ENCODE data around the gene EXOSC9.

- TF ChIP-seq ZSCAN20 (CRISPR knock-in tag; IDR thresholded peaks at IDR 0.05) (no peak), POLR2A (IDR thresholded peaks at IDR 0.05; ENCODE audit: low read length) (no peak), MAZ (IDR thresholded peaks at IDR 0.05; ENCODE audit: borderline replicate concordance, low read depth, low read length) (no peak), ESRRA (IDR thresholded peaks at IDR 0.05; ENCODE audit: borderline replicate concordance, low read length) (no peak), CTCF (IDR thresholded peaks at IDR 0.05) (no peak), MAX (IDR thresholded peaks at IDR 0.05) (no peak), RAD21 (conservative IDR thresholded peaks at IDR 0.05 in 1 of 2, IDR thresholded peaks at IDR 0.05 in 1 of 2) (no peak), CHD2 (IDR thresholded peaks at IDR 0.05; ENCODE audit: low read length, partially characterized antibody) (no peak)
Measured at GRCh38 chr4:121860121-121860520, 59.0 kb downstream of the EXOSC9 start.

Measured in A549 (cell line).